Measurements from ENCODE around the gene MAPRE2.

MAPRE2 gene

DNA sequence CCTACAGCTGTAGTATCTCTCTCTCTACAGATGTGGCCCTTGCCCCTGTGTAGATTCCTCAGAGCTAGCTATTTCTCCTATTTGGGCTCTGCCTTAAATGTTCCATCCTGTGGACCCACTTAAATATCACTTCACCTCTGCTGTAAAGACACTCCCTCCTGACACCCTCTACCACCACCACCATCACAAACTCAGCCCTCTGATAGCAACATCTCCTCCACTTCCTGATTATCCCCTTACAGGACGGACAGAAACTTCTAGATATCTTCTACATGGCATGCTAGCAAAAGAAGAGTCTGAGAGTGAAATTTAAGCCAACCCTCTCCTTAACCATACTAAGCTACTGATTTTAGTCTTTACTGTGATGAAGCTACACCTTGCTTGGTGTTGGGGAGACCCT lies 3.2 kb upstream of the MAPRE2 start:
- no peak for DNase-seq (ENCODE audit: low read depth in 2 of 2)

DNA sequence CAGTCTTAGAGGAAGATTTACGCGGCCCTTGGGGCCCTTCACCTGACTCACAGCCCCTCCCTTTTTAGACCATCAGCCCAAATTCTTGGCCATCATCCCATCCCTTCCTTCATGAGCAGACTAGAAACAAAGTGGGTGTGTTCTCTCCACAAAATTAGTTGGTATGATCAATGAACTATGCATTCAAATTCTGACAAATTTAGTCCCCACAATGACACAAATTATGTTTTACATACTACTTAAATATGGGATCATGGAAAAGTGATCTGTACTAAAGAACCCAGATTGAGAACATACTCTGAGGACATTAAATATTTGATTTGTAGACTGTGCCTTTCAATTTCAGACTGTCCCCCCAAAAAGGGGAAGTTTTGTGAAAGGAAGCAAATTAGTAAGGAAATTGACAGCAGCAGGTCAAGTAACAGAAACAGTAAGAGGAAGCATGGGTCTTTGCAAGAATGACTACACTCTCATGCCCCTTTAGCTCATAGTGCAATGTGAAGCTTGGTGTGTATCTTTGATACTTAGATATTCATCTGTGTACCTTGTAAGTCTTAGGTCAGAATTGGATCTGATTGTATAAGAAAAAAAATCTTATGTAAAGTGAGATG lies 2.2 kb upstream of the MAPRE2 start:
- no peak for DNase-seq (ENCODE audit: low read depth in 2 of 2)

DNA sequence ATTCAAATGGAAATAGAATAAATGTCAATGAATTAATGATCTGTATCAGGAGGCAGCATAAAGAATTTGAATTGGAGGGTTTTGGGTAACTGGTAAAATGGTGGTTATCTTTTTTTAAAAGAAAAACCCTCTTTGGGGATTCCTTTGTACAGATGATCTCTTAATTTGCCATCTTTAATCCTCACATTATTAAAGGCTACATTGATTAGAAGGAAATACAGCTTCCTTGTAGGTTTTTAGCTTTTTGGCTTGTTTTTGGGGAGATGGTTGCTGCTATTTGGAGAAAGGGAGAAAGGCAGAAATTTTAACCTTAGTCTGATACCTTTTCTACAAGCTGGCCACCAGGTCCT lies 600 bp upstream of the MAPRE2 start:
- no peak for DNase-seq (ENCODE audit: low read depth in 2 of 2)

DNA sequence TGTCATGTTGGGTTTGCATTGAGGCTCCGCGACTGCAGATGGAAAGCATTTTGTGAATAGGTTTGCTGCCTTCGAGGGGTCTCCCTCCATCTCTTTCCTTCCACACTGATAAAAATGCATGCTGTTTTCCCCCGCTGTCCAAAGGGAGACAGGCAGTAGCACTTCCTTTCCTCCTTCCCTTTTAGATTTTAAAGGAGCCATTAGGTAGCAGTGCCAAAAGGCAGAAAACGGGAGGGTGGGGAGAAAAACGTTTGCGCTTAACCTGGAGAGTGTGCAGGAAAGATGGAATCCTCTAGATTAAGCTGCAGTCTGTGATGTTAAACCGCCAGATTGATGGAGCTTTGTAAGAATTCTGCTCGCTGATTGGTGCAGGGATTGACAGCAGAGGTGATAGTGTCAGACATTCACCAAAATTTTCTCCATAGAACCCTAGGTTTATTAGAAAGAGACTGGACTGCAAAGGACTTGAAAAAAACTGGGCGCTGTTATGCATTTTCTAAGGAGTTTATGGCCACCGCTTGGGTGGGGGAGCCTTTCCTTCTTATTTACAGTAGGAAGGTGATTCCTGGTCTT lies 688 bp downstream of the MAPRE2 start:
- no peak for DNase-seq (ENCODE audit: low read depth in 2 of 2)

DNA sequence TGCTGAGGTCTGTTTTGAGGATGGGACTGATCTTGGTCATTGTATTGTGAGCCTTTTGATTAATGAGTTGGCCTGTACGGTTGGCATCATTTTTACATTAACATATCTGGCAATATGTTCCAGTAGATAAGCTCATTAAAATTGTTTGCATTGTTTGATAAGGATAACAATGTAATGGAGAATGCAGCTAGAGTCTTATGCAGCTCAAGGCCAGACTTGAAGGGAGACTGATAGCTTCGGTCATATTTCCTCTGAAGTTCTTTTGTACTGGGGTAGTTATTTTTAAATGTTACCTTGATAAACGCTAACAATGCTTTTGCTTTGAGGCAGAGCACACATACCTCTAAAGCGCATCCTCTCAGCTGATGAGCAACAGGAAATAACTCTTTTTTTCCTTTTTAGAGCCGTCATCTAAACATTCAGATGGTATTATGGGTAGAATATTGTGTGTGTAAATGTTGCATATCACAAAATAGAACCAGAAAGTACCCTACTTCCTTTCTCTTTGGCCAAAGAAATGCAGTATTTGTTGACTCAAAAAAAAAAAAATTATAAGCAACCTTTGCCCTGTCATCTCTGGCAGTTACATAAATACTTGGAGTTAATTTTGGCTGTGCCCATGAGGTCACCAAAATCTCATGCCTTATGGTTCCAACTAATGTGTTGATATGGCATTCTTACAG lies 1.3 kb downstream of the MAPRE2 start:
- no peak for DNase-seq (ENCODE audit: low read depth in 2 of 2)

DNA sequence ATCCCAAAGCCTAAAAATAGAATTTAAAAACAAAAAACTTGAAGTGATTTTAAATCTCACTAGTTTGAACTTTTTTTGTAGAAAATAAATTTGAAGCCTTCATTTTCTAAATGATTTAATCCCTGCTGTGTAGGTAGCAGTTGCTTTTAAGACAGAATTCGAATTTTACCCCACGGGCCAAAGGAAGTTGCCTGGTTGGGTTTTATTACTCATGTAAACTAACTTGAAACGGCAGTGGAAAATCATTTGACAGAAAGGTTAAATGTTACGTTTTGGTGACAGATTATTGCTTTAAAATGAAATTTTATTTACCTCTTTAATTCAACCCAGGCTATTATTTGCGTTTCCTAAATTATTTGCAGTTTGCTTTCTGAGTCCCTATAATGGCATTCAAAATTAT lies 2.0 kb downstream of the MAPRE2 start:
- DNase-seq (ENCODE audit: low read depth in 2 of 2), result no peak

DNA sequence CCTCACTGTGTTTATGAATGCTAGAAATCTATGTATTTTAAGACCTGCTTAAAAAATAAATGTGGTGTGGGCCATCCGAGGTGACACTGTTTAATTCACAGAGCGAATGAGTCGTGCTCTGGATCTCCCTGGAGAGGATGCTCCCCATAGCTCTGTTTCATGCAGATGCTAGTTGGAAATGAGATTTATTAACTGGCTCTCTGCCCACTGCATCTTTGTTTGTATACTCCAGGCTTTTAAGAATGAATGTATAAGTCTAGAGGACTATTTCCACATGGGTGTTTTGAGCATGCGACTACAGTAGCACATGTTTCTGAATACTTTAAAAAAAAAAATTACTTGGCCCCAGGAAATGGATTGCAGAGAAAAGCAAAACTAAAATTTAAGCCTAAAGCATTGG lies 3.9 kb downstream of the MAPRE2 start:
- DNase-seq (ENCODE audit: low read depth in 2 of 2), result no peak

DNA sequence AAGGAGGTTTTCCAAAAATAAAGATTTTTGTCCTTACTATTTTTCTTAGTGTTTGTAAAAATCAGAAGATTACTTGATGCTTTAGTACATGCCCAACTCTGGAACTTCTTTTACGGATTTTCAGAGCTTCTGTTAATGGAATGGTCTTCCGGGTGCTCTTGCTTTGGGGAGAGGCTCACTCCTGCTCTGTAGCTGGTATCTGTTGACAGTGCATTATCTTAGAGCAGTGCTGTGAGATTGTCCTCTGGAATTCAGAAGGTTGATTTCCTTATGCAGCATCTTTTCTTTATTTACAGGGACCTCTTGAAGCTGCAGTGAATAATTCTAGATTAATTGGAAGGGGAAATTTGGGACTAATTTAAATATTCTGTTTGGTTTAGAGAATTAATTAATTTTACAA lies 4.6 kb downstream of the MAPRE2 start:
- DNase-seq (ENCODE audit: low read depth in 2 of 2), result no peak

DNA sequence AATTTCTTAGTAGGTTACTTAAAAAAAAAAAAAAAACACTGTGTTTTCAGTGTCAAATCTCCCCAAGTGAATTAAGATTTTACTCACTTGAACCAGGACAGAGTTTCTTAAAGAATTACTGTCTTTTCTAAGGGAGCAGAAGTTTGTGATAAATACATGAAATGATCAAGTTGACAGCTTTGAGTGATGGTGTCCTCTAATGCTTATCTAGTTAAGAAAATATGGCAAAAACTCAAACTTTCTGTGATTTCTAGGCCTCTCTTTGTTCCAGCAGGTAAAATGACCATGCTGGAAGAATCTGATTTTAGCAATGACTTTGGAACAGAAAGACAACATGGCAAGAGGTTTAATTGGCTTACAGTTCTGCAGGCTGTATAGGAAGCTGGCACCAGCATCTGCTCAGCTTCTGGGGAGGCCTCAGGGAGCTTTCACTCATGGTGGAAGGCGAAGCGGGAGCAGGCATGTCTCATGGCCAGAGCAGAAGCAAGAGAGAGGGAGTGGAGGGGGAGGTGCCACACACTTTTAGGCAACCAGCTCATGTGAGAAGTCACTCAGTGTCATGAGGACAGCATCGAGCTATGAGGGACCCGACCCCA lies 6.6 kb downstream of the MAPRE2 start:
- no peak for DNase-seq (ENCODE audit: low read depth in 2 of 2)

DNA sequence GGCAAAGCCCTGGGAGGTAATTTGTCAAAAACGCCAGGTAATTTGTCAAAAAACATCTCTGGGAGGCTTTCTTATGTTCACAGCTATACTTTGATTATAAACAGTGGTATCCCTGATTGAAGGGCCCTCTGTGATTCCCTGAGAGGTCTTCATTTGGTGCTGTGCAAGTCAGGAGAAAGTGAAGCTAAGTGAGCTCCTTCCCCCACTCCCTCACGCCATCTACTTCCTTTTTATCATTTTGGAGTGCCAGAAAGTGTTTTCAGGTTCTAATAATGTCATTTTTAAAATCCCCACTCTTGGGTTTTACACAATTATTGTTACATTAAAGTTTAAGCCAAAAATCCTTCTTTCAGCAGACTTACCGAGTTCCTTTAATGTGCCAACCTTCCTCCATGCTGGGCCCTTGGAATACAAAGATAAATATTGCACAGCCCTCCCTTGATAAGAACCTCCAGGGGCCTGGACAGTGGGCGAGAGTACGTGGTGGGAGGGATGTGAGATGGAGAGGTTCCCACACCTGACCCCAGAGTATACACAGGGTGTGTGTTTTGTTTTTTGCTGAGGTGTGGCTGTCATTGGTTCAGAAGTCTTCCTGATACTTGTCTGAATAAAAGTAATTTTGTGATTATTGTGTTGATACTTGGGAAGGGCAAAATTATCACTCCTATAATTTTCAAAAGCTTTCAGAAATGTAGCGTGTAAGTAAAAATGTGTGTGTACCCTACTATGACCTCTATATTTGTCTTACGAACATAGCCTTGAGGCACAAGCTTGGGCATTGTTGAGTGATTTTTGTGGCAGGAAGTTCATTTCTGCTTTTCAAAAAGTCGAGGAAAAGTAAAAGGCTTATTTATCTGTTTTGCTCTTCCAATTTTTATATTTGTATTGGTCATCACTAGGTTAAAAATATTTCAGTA lies 8.2 kb downstream of the MAPRE2 start:
- DNase-seq (ENCODE audit: low read depth in 2 of 2), result no peak

DNA sequence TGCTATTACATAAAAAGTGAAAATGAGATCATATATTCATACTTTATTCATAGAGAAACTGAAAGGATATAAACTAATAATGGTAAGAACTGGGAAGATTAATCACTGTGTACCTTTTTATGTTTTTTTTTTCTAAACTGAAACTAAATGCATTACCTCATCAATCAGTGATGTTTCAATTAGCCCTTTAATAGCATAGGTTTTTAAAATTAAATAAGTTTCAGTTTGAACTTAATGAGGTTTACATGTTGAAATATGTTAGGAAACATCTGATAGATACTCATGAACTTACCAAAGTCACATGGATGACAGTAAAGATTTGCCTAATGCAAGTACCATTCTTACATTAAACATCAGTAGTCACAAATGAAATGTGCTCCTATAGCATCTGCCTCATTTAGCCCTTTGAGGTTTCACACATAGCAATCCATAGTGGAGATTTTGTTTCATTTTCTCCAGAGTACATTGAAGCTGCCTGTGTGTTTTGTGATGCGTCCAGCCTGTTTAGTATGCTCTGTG lies 8.9 kb downstream of the MAPRE2 start:
- no peak for DNase-seq (ENCODE audit: low read depth in 2 of 2)

DNA sequence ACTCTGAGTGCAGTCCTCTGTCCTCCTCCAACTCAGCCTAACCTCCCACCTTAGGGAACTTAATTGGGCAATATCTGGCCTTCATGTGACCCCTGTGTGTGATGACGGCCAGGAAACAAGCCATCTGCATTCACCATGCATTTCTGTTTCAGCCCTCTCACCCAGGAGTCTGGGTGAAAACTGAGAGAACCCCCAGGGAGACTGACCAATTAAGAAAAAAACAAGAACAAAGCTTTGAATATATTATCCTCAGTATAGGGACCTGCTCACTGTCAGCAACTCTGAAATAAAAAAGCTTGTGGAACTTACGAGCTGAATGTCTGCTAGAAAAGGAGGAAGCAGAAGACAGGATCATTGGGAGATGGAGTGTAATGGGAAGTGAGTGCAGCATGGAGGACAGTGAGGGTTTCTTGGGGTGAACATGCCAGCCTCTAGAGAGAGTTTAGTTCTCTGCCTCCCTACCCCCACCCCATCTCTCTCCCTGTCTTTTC lies 9.5 kb downstream of the MAPRE2 start:
- no peak for DNase-seq (ENCODE audit: low read depth in 2 of 2)

DNA sequence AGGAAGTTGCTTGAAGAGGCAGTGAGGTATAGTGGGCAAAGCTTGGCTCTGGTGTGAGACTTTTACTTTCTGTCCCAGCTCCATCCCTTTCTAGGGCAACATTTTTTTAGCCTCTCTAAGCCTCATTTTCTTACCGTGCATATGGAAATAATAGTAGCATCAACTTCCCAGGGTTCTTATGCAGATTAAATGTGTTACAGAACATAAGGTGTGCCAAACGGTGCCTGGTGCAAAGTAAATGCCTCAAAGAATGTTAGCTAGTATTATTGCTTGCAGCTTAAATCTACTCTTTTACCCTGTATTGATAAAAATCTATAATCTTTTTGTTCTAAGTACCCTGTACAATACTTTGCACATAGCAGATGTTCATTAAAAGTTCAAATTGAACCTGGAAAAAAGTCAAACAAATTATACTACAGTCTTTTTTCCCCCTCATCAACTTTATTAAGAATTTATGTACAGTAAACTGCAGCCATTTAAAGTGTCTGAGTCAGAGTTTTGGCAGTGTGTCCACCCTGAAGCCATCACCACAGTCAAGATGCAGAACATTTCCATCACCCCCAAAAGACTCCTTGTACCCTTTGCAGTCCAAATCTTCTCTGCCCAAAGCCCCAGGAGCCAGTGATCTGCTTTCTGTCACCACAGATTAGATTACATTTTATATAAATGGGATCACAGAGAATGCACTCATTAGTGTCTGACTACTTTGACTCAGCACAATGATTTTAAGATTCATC lies 10.6 kb downstream of the MAPRE2 start:
- no peak for DNase-seq (ENCODE audit: low read depth in 2 of 2)

DNA sequence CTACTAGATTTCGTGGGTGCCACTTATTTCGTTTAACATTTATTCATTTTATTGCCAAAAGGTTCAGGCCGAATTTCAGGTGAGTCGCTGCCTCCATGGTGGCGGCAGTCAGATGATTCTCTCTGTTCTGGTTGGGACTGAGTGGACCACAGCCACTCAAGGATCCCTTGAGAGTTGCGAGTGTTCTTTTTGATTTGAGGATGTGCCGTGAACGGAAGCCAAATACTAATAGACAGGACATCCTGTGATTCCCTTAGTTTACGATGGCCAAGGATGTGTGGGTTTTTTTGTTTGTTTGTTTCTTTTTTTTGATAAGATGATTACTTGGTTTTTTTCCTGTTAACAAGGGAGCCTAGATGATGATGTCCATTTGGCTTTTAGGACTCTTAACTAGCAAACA lies 13.2 kb downstream of the MAPRE2 start:
- no peak for DNase-seq (ENCODE audit: low read depth in 2 of 2)

DNA sequence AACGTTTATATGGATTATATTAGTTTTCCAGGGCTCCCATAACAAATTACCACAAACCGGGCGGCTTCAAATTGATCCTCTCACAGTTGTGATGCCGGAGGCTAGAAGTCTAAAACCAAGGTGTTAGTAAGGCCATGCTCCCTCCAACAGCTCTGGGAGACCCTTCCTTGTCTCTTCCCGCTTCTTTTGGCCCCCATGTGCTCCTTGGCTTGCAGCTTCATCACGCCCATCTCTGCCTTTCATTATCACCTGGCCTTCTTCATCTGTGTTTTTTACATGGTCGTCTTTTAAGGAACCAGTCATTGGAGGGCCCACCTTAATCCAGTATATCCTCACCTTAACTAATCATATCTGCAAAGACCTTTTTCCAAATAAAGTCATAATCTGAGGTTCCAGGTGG lies 13.9 kb downstream of the MAPRE2 start:
- DNase-seq (ENCODE audit: low read depth in 2 of 2), result no peak

DNA sequence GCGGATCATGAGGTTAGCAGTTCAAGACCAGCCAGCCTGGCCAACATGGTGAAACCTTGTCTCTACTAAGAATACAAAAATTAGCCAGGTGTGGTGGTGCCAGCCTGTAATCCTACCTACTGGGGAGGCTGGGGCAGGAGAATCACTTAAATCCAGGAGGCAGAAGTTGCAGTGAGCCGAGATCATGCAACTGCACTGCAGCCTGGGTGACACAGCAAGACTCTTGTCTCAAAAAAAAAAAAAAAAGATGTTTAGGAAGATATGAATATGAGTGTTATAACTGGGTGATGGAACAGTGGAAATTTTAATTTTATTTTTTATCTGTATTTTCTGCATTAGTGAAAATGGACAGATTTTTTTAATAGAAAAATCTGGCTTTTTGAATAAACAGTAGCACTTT lies 14.5 kb downstream of the MAPRE2 start:
- no peak for DNase-seq (ENCODE audit: low read depth in 2 of 2)

DNA sequence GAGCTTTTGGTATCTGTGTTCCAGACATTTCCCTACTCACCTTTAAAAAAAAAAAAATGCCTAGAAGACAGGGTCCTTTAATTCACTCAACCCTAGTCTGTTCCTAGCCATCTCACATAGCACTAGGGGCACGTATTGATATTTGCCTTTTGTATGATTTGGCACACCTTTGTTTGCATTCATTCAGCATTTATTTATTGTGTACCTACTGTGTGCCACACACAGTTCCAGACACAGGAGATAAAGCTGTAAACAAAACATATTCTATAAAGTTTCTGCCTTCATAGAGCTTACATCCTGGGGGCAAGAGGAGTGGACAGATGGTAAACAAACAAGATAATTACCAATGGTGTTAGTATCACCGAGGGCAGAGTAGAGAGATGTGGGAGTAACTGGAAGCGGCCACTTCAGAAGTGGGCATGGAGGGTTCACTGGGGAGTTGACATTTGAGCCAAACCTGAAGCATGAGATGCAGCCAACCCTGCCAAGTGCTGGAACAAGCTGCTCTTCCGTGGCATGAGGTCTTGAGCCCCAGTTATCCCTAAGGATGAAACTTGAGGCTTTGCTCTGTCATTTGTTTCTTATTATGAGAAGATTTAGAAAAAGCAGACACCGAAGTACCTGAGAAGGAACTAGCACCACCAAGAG lies 18.2 kb downstream of the MAPRE2 start:
- DNase-seq (ENCODE audit: low read depth in 2 of 2), result no peak

DNA sequence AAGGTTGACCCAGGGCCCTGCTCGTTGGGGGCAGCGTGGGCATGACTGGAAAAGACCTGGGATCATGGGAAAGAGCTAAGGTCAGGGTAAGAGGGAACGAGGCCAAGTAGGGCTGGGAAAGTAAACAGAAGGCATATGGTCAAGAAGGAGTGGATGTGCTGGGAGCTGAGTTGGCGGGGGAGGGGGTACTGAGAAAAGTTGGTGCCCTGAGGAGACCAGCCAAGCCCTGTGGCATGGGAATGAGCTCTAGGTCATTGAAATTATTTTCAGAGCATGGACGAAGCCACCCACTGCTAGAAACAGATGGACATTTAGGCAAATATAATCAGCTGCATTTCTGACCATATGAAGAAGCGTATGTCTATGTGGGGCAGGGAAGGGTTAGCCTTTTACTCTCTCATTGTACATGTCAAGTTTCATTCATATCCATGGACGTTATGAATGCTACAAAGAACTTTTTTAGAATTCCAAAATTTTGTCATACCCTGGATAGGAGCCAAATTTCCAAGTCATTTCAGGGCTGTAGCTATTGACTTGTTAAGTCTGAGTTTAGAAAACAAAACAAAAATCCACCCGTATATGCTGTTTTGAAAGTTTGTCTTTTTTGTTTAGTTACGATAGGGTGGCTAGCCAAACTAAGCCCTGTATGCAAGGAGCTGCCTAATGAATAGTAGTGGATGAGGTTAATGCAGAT lies 19.1 kb downstream of the MAPRE2 start:
- DNase-seq (ENCODE audit: low read depth in 2 of 2), result no peak

DNA sequence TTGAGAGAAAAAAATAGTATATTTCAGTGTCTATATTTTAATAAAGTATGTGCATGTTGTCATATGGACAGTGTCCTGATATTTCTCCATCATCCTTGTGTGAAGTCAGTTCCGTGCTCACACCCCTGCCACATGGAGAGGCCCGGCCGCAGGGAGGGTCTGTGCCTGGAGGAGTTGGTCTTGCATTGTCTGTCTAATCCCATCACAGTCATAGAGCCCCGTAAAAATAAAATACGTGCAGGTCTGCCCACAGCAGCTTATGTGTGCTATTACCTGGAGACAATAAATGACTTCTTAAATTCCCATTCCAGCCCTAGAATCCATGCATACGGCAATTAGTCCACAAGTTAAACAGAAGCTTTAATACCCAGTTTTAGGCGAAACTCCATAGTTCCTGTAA lies 20.1 kb downstream of the MAPRE2 start:
- DNase-seq (ENCODE audit: low read depth in 2 of 2), result no peak

DNA sequence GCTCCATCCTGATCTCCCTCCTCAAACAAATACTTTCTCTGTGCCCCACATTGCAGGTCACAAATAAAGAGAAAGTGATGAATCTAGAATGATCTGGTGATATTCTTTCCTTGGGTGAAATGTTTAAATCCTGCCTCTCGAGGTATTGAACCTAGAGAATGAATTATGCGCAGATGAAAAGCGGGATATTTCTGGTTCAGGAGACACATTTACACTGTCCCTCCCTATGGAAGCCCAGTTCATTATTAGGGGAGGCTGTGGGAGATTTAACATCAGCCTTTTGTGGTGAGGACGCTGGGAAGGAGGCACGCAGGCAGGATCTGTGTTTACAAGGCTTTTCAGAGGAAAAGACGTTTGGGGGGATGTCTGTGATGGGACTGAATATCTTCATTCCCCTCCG lies 20.6 kb downstream of the MAPRE2 start:
- no peak for DNase-seq (ENCODE audit: low read depth in 2 of 2)

Measured in stimulated activated CD8-positive, alpha-beta memory T cell treated with anti-CD3 and anti-CD28 coated beads, Interleukin-7, amount 100 ng/mL, for 1 hour (primary cell).